Suprapubic skin (tissue), 2 donors: ENCODE data around the gene SSH3.

Experiments used
- EP300 ChIP-seq: sonication (generic); formaldehyde crosslinking; IDR thresholded peaks from one replicate; pipeline ENCODE4 v1.6.1; 2017; ENCODE audit warnings: antibody characterized with exemption
- POLR2A ChIP-seq, 2 donors: fragments of 450-650 bp; IDR thresholded peaks; one replicate each; pipeline ENCODE4 v1.6.1; 2017; ENCODE audit warnings: antibody characterized with exemption in 2 of 2, mild to moderate bottlenecking in 2 of 2, moderate library complexity in 2 of 2

GRCh38 chr11:67347964-67348749 lies 44.8 kb downstream of the SSH3 start:
- no peak for TF ChIP-seq POLR2A (IDR thresholded peaks at IDR 0.05)
- TF ChIP-seq EP300 = no peak
